Activated naive CD4-positive, alpha-beta T cell treated with anti-CD3 and anti-CD28 coated beads for 36 hours (primary cell): ENCODE measurements around the gene SLTM. TPM values are rescaled to one million over a fixed set of nuclear protein-coding genes. Genes with fewer than 3 reads are reported as not detected.
A peak's percentile ranks its signal among the peaks of the same experiment; 100 is the strongest.
"Not testable (repeated sequence)": the region's sequence is repeated elsewhere in the genome, so short reads cannot be mapped to it uniquely, and the experiment has no call there.

ENCODE experiments used
- CTCF ChIA-PET: fragments of 350-600 bp; sonication (Branson Sonifier 250); formaldehyde crosslinking; loops from one replicate; lab custom pipeline; 2021; ENCODE audit warnings: antibody characterized with exemption; lab: Charles Lee
- DNase-seq: peaks from one replicate; pipeline ENCODE4 v3.0.0-alpha.2; 2020
- H3K27ac Mint-ChIP-seq: one replicate; pipeline ENCODE4 v1.8.0; 2021; ENCODE audit warnings: mild to moderate bottlenecking, mixed read lengths
- H3K27me3 Mint-ChIP-seq: one replicate; pipeline ENCODE4 v1.8.0; 2021; ENCODE audit warnings: low read depth, mixed read lengths
- H3K36me3 Mint-ChIP-seq: one replicate; pipeline ENCODE4 v1.8.0; 2021; ENCODE audit warnings: low read depth, mixed read lengths
- H3K4me1 Mint-ChIP-seq: one replicate; pipeline ENCODE4 v1.8.0; 2021; ENCODE audit warnings: low read depth, mixed read lengths
- H3K4me3 Mint-ChIP-seq: one replicate; pipeline ENCODE4 v1.8.0; 2021; ENCODE audit warnings: mild to moderate bottlenecking, moderate library complexity, mixed read lengths
- H3K9me3 Mint-ChIP-seq: one replicate; pipeline ENCODE4 v1.8.0; 2021; ENCODE audit warnings: mixed read lengths
- intact Hi-C: fragments of 100-400 bp; cut with micrococcal nuclease; formaldehyde crosslinking; loops from one replicate; pipeline ENCODE4 v1.15.1; 2023
- total RNA-seq, 2 experiments: library from RNA; stranded (reverse); gene quantifications; one replicate each; pipeline ENCODE4 v1.2.3, GENCODE V29; 2021

Gene SLTM
- total RNA-seq, 2 experiments from 2014 or later, result 52.0 to 56.0 TPM

GRCh38 chr15:58867926-58868325, 65.6 kb downstream of the SLTM start:
- intact Hi-C loops, result no loop called here
- no peak for DNase-seq
- H3K4me3 Mint-ChIP-seq, result no peak overlapping the region
- peaks cover 7% of the 10 kb centered on the region for H3K27me3 Mint-ChIP-seq
- CTCF ChIA-PET, result no interaction called here
- peaks cover 10% of the 10 kb centered on the region for H3K4me1 Mint-ChIP-seq
- H3K36me3 Mint-ChIP-seq, result no peaks in the 10 kb centered on the region
- no peaks in the 10 kb centered on the region for H3K9me3 Mint-ChIP-seq
- H3K27ac Mint-ChIP-seq, result no peak overlapping the region

- no peak for DNase-seq
- Mint-ChIP-seq H3K4me3 (peak overlapping the region; percentile 6), H3K36me3 (no peaks in the 10 kb centered on the region), H3K4me1 (peaks cover 22% of the 10 kb centered on the region), H3K27me3 (peaks cover 7% of the 10 kb centered on the region), H3K9me3 (no peaks in the 10 kb centered on the region), H3K27ac (no peak overlapping the region)
- intact Hi-C loops, result no loop called here
- CTCF ChIA-PET, result interaction anchor here (0.6 kb wide), 1 partner anchor 35 kb away, joined by 3 read pairs; no protein-coding TSS in a partner anchor
These were observed 68.0 kb downstream of the SLTM start for GRCh38 chr15:58865425-58865880.

GRCh38 chr15:58864602-58865424, 68.7 kb downstream of the SLTM start:
- H3K4me3 Mint-ChIP-seq, result peak overlapping the region; percentile 41
- intact Hi-C loops, result no loop called here

DNA sequence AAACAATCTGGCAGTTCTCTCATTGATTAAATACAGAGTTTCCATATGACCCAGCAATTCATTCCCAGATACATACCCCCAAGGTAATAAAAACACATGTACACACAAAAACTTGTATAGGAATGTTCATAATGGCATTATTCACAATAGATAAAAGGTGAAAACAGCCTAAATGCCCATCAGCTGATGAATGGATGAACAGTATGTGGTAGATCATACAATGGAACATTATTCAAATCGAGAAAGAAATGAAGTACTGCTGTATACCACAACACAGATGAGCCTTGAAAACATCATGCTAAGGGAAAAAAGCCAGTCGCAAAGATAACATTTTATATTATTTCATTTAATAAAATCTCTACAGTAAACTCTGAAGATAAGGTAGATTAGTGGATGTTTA, 71.2 kb downstream of the SLTM start:
- H3K27ac Mint-ChIP-seq, result no peak overlapping the region
- H3K9me3 Mint-ChIP-seq, result no peaks in the 10 kb centered on the region
- H3K4me3 Mint-ChIP-seq, result no peak overlapping the region
- intact Hi-C loops, result no loop called here
- H3K27me3 Mint-ChIP-seq, result peaks cover 7% of the 10 kb centered on the region
- H3K4me1 Mint-ChIP-seq, result peaks cover 22% of the 10 kb centered on the region
- no peaks in the 10 kb centered on the region for H3K36me3 Mint-ChIP-seq
- CTCF ChIA-PET, result interaction anchor here (0.7 kb wide), 1 partner anchor 85 kb away, joined by 3 read pairs; no protein-coding TSS in a partner anchor
- DNase-seq, result no peak

More at GRCh38 chr15:58864602-58865424, 68.7 kb downstream of the SLTM start:
- peak; percentile 10 for DNase-seq
- H3K27me3 Mint-ChIP-seq, result peaks cover 7% of the 10 kb centered on the region
- H3K9me3 Mint-ChIP-seq, result no peaks in the 10 kb centered on the region
- no peaks in the 10 kb centered on the region for H3K36me3 Mint-ChIP-seq
- peaks cover 22% of the 10 kb centered on the region for H3K4me1 Mint-ChIP-seq
- CTCF ChIA-PET, result interaction anchor here (0.6 kb wide), 1 partner anchor 70 kb away, joined by 3 read pairs; no protein-coding TSS in a partner anchor
- H3K27ac Mint-ChIP-seq, result no peak overlapping the region

DNA sequence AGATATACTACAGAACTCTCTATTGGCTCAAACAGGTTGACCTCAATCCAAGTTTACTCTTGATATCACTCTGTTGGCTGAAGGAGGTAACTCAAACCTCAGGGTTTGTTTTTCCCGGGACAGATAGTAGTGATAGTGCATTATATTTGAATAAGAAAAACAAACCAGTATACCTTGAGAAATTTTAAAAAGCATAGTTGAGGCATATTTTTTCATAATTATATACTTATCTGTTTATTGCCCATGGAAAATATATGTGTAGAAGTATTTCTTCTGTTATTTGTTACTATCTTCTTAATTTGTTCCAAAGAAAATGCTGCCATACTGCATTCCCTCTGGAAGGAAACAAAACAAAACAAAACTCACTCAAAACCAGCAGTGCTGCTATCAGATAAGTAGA, 76.9 kb downstream of the SLTM start:
- H3K27me3 Mint-ChIP-seq, H3K27ac Mint-ChIP-seq, H3K4me1 Mint-ChIP-seq, H3K9me3 Mint-ChIP-seq, intact Hi-C loops, DNase-seq, H3K4me3 Mint-ChIP-seq, H3K36me3 Mint-ChIP-seq: not testable (repeated sequence)
- CTCF ChIA-PET, result interaction anchor here (1.1 kb wide), 1 partner anchor 33 kb away, joined by 3 read pairs; no protein-coding TSS in a partner anchor

DNA sequence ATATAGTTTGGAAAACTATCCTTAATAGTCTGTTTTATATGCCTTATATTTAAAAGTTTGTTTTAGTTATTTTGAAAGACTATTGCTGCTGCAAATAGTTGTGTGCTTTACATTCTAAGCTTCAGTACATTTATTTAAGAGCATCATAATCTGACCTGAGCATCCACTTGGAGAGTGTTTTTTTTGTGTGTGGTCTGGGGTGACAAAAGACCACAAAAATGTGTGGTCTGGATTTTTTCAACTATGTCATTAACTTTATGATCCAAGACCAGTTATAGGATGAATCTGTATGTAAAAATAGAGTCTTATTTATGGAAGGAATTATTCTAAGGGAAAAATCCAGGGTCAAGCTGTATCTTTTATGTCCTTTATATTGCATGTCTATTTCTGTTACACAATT, 77.4 kb downstream of the SLTM start:
- CTCF ChIA-PET, result interaction anchor here (1.1 kb wide), 1 partner anchor 33 kb away, joined by 3 read pairs; no protein-coding TSS in a partner anchor
- H3K36me3 Mint-ChIP-seq, result peaks cover 3% of the 10 kb centered on the region
- H3K9me3 Mint-ChIP-seq, result no peaks in the 10 kb centered on the region
- H3K4me1 Mint-ChIP-seq, result peaks cover under 1% of the 10 kb centered on the region
- intact Hi-C loops, result no loop called here
- no peak overlapping the region for H3K4me3 Mint-ChIP-seq
- H3K27ac Mint-ChIP-seq, result no peak overlapping the region
- no peak for DNase-seq
- no peaks in the 10 kb centered on the region for H3K27me3 Mint-ChIP-seq

GRCh38 chr15:58854593-58854992, 78.9 kb downstream of the SLTM start:
- DNase-seq, result no peak
- intact Hi-C loops, result no loop called here
- Mint-ChIP-seq H3K27ac (no peak overlapping the region), H3K36me3 (peaks cover 3% of the 10 kb centered on the region), H3K27me3 (no peaks in the 10 kb centered on the region), H3K4me1 (no peaks in the 10 kb centered on the region), H3K4me3 (no peak overlapping the region), H3K9me3 (no peaks in the 10 kb centered on the region)
- CTCF ChIA-PET, result interaction anchor here (0.6 kb wide), 1 partner anchor 102 kb away, joined by 3 read pairs; no protein-coding TSS in a partner anchor

- CTCF ChIA-PET, result interaction anchor here (0.5 kb wide), 1 partner anchor 51 kb away, joined by 3 read pairs; no protein-coding TSS in a partner anchor
- peaks cover 11% of the 10 kb centered on the region for H3K36me3 Mint-ChIP-seq
These were observed 81.1 kb downstream of the SLTM start for GRCh38 chr15:58852347-58852746.

DNA sequence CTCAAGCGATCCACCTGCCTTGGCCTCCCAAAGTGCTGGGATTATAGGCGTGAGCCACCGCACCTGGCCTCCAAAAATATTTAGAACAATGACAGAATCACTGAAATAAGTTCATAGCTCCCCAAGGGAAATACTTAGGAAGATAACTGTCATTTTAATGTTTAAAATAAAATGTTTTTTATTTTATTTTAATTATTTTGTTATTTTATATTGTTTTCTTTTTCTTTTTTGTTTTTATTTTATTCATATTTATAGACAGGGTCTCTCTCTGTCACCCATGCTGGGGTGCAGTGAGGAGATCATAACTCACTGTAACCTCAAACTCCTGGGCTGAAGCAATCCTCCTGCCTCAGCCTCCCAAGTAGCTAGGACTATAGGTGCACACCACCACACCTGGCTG, 82.3 kb downstream of the SLTM start:
- H3K9me3 Mint-ChIP-seq, H3K27me3 Mint-ChIP-seq, H3K4me3 Mint-ChIP-seq, H3K27ac Mint-ChIP-seq, intact Hi-C loops, H3K4me1 Mint-ChIP-seq, DNase-seq: not testable (repeated sequence)
- CTCF ChIA-PET, result interaction anchor here (0.6 kb wide), 1 partner anchor 81 kb away, joined by 3 read pairs; no protein-coding TSS in a partner anchor
- peaks cover 16% of the 10 kb centered on the region for H3K36me3 Mint-ChIP-seq

More at GRCh38 chr15:58852347-58852746, 81.1 kb downstream of the SLTM start:
- Mint-ChIP-seq H3K27me3 (no peaks in the 10 kb centered on the region), H3K9me3 (no peaks in the 10 kb centered on the region), H3K27ac (no peak overlapping the region), H3K4me3 (no peak overlapping the region), H3K4me1 (no peaks in the 10 kb centered on the region)
- no peak for DNase-seq
- intact Hi-C loops, result no loop called here

GRCh38 chr15:58842713-58843396, 90.6 kb downstream of the SLTM start:
- Mint-ChIP-seq H3K27me3 (no peaks in the 10 kb centered on the region), H3K27ac (no peak overlapping the region), H3K36me3 (peaks cover 17% of the 10 kb centered on the region), H3K4me3 (no peak overlapping the region), H3K9me3 (no peaks in the 10 kb centered on the region), H3K4me1 (no peaks in the 10 kb centered on the region)
- CTCF ChIA-PET, result interaction anchor here (1.3 kb wide), 1 partner anchor 44 kb away, joined by 3 read pairs; no protein-coding TSS in a partner anchor
- DNase-seq, result no peak
- intact Hi-C loops, result no loop called here

DNA sequence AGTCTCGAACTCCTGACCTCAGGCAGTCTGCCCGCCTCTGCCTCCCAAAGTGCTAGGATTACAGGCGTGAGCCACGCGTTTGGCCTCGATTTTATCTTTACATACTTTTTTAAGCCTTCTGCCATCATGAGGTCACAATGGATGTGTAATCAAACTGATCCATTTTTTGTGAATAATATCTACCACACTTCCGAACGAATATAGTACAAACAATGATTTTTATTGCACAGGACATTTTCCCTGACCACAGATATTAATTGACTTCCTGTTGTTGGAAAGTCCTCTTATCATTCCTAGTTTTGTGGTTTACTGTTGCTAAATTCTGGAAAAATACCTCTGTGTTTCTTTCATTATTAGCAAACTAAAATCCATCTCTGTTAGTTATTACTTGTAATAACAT, 93.4 kb downstream of the SLTM start:
- H3K4me3 Mint-ChIP-seq, result no peak overlapping the region
- no peaks in the 10 kb centered on the region for H3K9me3 Mint-ChIP-seq
- CTCF ChIA-PET, result no interaction called here
- no peak for DNase-seq
- H3K4me1 Mint-ChIP-seq, result no peaks in the 10 kb centered on the region
- no peak overlapping the region for H3K27ac Mint-ChIP-seq
- no peaks in the 10 kb centered on the region for H3K27me3 Mint-ChIP-seq
- H3K36me3 Mint-ChIP-seq, result no peaks in the 10 kb centered on the region
- intact Hi-C loops, result no loop called here

DNA sequence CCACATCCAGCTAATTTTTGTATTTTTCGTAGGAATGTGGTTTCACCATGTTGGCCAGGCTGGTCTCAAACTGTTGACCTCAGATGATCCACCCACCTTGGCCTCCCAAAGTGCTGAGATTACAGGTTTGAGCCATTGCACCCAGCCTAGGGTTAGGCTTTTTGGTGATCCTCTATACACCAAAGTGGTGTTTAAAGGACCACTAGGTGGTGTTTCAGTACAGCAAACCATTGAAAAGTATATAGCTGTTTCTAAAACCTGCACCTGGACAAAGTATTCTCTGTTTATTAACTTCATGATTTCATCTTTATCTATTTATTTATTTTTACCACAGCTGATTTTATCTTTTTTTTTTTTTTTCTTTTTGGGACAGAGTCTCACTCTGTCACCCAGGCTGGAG, 94.0 kb downstream of the SLTM start:
- no peaks in the 10 kb centered on the region for H3K9me3 Mint-ChIP-seq
- H3K27ac Mint-ChIP-seq, result no peak overlapping the region
- DNase-seq, result no peak
- intact Hi-C loops, result no loop called here
- no peaks in the 10 kb centered on the region for H3K4me1 Mint-ChIP-seq
- no peaks in the 10 kb centered on the region for H3K36me3 Mint-ChIP-seq
- no peaks in the 10 kb centered on the region for H3K27me3 Mint-ChIP-seq
- H3K4me3 Mint-ChIP-seq, result no peak overlapping the region
- CTCF ChIA-PET, result interaction anchor here (0.6 to 1.2 kb wide), 3 partner anchors 14 to 322 kb away, joined by 3 to 4 read pairs (median 4); no protein-coding TSS in a partner anchor
